K562 (cell line): ENCODE measurements around the gene PDE4A. TPM values are rescaled to one million over a fixed set of nuclear protein-coding genes. Genes with fewer than 3 reads are reported as not detected.

Experiments used
- CHCHD3 ChIP-seq: fragments of 250-450 bp; sonication (Bioruptor Pico); IDR thresholded peaks from 2 replicates; pipeline ENCODE4 v2.1.2; 2022; ENCODE audit warnings: mild to moderate bottlenecking
- CHD2 ChIP-seq: IDR thresholded peaks from 2 replicates; pipeline ENCODE4 v1.6.1; 2011; ENCODE audit warnings: low read depth, low read length
- CXXC5 ChIP-seq: fragments of 250-450 bp; sonication (Bioruptor Pico); IDR thresholded peaks from 2 replicates; pipeline ENCODE4 v1.8.0; 2022; ENCODE audit warnings: inconsistent platforms, mild to moderate bottlenecking, moderate library complexity
- ELK3 ChIP-seq: fragments of 450-650 bp; formaldehyde crosslinking; IDR thresholded peaks from 2 replicates; pipeline ENCODE4 v1.4.0; 2020; ENCODE audit warnings: mild to moderate bottlenecking
- GTF2F1 ChIP-seq: IDR thresholded peaks from 2 replicates; pipeline ENCODE4 v1.6.1; 2011; ENCODE audit warnings: low read depth, low read length, improper control_type of control experiment
- HMGXB4 ChIP-seq: sonication (generic); formaldehyde crosslinking; IDR thresholded peaks from 2 replicates; pipeline ENCODE4 v1.8.1; 2023; ENCODE audit warnings: mild to moderate bottlenecking, missing genetic modification reagents
- KAT7 ChIP-seq: sonication (generic); formaldehyde crosslinking; IDR thresholded peaks from 2 replicates; pipeline ENCODE4 v1.8.0; 2022; ENCODE audit warnings: missing genetic modification reagents, mild to moderate bottlenecking, borderline replicate concordance
- KDM1A ChIP-seq, 2 experiments: fragments of 450-650 bp; IDR thresholded peaks; 2 replicates each; pipeline ENCODE4 v1.6.1; 2016; ENCODE audit warnings: mild to moderate bottlenecking in 2 of 2
- KLF16 ChIP-seq: IDR thresholded peaks from 2 replicates; pipeline ENCODE4 v1.6.1; 2016; ENCODE audit warnings: antibody characterized with exemption
- L3MBTL2 ChIP-seq: fragments of 450-650 bp; IDR thresholded peaks from 2 replicates; pipeline ENCODE4 v1.6.1; 2016; ENCODE audit warnings: mild to moderate bottlenecking, moderate library complexity
- MAFK ChIP-seq: IDR thresholded peaks from 2 replicates; pipeline ENCODE4 v1.6.1; 2011; ENCODE audit warnings: low read length, improper control_type of control experiment
- MNT ChIP-seq, 2 experiments: fragments of 450-650 bp; conservative IDR thresholded peaks; 2 replicates each; pipeline ENCODE4 v1.6.1; 2017; ENCODE audit warnings: mild to moderate bottlenecking in 2 of 2, moderate library complexity in 2 of 2
- NONO ChIP-seq, 2 experiments: fragments of 200-400 bp in 1 of 2; fragments of 450-650 bp in 1 of 2; formaldehyde crosslinking in 1 of 2; IDR thresholded peaks; 2 replicates each; pipeline ENCODE4 v1.6.1; 2017; ENCODE audit warnings: low read depth in 2 of 2, mild to moderate bottlenecking in 2 of 2, moderate library complexity in 2 of 2, low read length in 1 of 2
- RAD51 ChIP-seq: fragments of 450-650 bp; IDR thresholded peaks from 2 replicates; pipeline ENCODE4 v1.7.1; 2016; ENCODE audit warnings: low read depth, mild to moderate bottlenecking, borderline replicate concordance
- RBFOX2 ChIP-seq: fragments of 200-400 bp; formaldehyde crosslinking; IDR thresholded peaks from 2 replicates; pipeline ENCODE4 v1.6.1; 2017; ENCODE audit warnings: low read depth, mild to moderate bottlenecking, low read length, moderate library complexity
- RNF2 ChIP-seq: sonication (generic); IDR thresholded peaks from 2 replicates; pipeline ENCODE4 v1.6.1; 2016
- SIN3A ChIP-seq, 2 experiments: fragments of 150-350 bp in 1 of 2; IDR thresholded peaks; 2 replicates each; pipeline ENCODE4 v1.6.1; 2011 to 2016; ENCODE audit warnings: borderline replicate concordance in 2 of 2, low read depth in 2 of 2, low read length in 2 of 2, mild to moderate bottlenecking in 2 of 2, moderate library complexity in 2 of 2; ENCODE audit not compliant: control insufficient read depth in 1 of 2
- ZFPM2 ChIP-seq: fragments of 250-450 bp; sonication (Bioruptor Pico); IDR thresholded peaks from 2 replicates; pipeline ENCODE4 v1.5.1; 2022; ENCODE audit warnings: mild to moderate bottlenecking
- ZNF174 ChIP-seq: fragments of 250-450 bp; sonication (Bioruptor Pico); IDR thresholded peaks from 2 replicates; pipeline ENCODE4 v1.4.0; 2020; ENCODE audit warnings: mild to moderate bottlenecking
- ZNF253 ChIP-seq: fragments of 250-450 bp; sonication (Bioruptor Pico); conservative IDR thresholded peaks from 2 replicates; pipeline ENCODE4 v1.6.1; 2021; ENCODE audit warnings: mild to moderate bottlenecking
- ZNF436 ChIP-seq: fragments of 250-450, 450-650 bp; sonication (Bioruptor Pico); formaldehyde crosslinking; IDR thresholded peaks from 2 replicates; pipeline ENCODE4 v1.7.0; 2020; ENCODE audit warnings: mild to moderate bottlenecking
- ZNF507 ChIP-seq: conservative IDR thresholded peaks from 2 replicates; pipeline ENCODE4 v1.6.1; 2017; ENCODE audit warnings: missing genetic modification characterization, missing compliant biosample characterization
- ZNF740 ChIP-seq, 3 experiments: fragments of 200-800 bp in 1 of 3; sonication (Bioruptor generic) in 1 of 3; sonication (generic) in 1 of 3; formaldehyde crosslinking in 1 of 3; IDR thresholded peaks; 2 replicates each; pipeline versions ENCODE4 v1.6.1 to v1.8.0; 2016 to 2022; ENCODE audit warnings: mild to moderate bottlenecking in 2 of 3, missing compliant biosample characterization in 2 of 3, missing genetic modification characterization in 2 of 3, missing genetic modification reagents in 1 of 3
- polyA plus RNA-seq, 8 experiments: library from polyadenylated mRNA; depleted of rRNA in 4 of 8; stranded (reverse) in 5 of 8; unstranded in 3 of 8; fragments of >200 nt; fragmentation: Nextera tagmentation in 2 of 8; fragmentation: Illumina TruSeq in 1 of 8; extraction: Ambion mirVana in 2 of 8; extraction: Trizol in 1 of 8; gene quantifications; 2 replicates each; pipeline versions ENCODE4 v1.2.1 to v1.2.3, GENCODE V29; 2011 to 2014; ENCODE audit warnings: inconsistent platforms in 1 of 8, missing spikeins in 1 of 8
- total RNA-seq, 7 experiments: library from RNA; depleted of rRNA in 6 of 7; stranded (reverse); fragments of >200 nt in 6 of 7; fragmentation: Illumina TruSeq in 2 of 7; extraction: Trizol in 2 of 7; gene quantifications; 2 replicates each; pipeline versions ENCODE4 v1.2.1 to v1.2.3, GENCODE V29; 2011 to 2021; ENCODE audit warnings: low replicate concordance in 1 of 7

Gene PDE4A
- total and polyA plus RNA-seq, 9 of the 15 experiments (the other 6 are each of a cell fraction or from before 2014, with no cell fraction given) = 0.66 to 26.9 (median 4.6) TPM

GRCh38 chr19:10420444-10421239 lies at the start of gene PDE4A (continued):
- TF ChIP-seq MNT (conservative IDR thresholded peaks at IDR 0.05) (peak; percentile 43 to 70; a peak in 3 of 4 replicates), RAD51 (no peak), ZNF174 (no peak), ZNF253 (no peak), ELK3 (CRISPR knock-in tag) (no peak), KAT7 (no peak), ZNF436 (CRISPR knock-in tag) (no peak), L3MBTL2 (peak; percentile 57; the same call in 1 of the 2 replicates), MAFK (no peak), CHD2 (no peak), GTF2F1 (no peak), CXXC5 (CRISPR knock-in tag) (peak; percentile 67), RNF2 (no peak), KLF16 (0 out of 2 replicates have a peak, but pooled peaks have one; percentile 0), CHCHD3 (CRISPR knock-in tag) (no peak), SIN3A (IDR thresholded peaks at IDR 0.05; ENCODE audit: borderline replicate concordance in 2 of 2, control insufficient read depth in 1 of 2, low read depth in 2 of 2, low read length in 2 of 2) (0 out of 4 replicates have a peak, but pooled peaks of 1 of the 2 experiments have one; percentile 6), HMGXB4 (CRISPR knock-in tag) (peak; percentile 65; the same call in 1 of the 2 replicates), KDM1A (IDR thresholded peaks at IDR 0.05) (peak in 1 of 2 experiments; percentile 39; a peak in 2 of 4 replicates), ZNF740 (CRISPR knock-in tag; IDR thresholded peaks at IDR 0.05) (0 out of 2 replicates have a peak, but pooled peaks have one; percentile 72), ZNF740 (tag; IDR thresholded peaks at IDR 0.05) (no peak), ZFPM2 (CRISPR knock-in tag) (no peak), RBFOX2 (peak; percentile 57), NONO (IDR thresholded peaks at IDR 0.05; ENCODE audit: low read depth in 2 of 2, low read length in 1 of 2) (peak; percentile 10 to 55; a peak in 2 of 4 replicates), ZNF507 (tag) (no peak)
